ENCODE data around the gene DIPK1B.
A peak's percentile ranks its signal among the peaks of the same experiment; 100 is the strongest.

The DIPK1B gene

GRCh38 chr9:136721339-136722092 lies 9.1 kb downstream of the DIPK1B start:
- Mint-ChIP-seq H3K27me3 (peaks cover 34% of the 10 kb centered on the region), H3K36me3 (ENCODE audit: low read depth) (peaks cover 63% of the 10 kb centered on the region), H3K9me3 (no peaks in the 10 kb centered on the region), H3K27ac (peak overlapping the region; percentile 16), H3K4me3 (no peak overlapping the region), H3K4me1 (ENCODE audit: low read depth) (peaks cover 61% of the 10 kb centered on the region)
- intact Hi-C loops (cut with micrococcal nuclease), result no loop called here

GRCh38 chr9:136722093-136722968 lies 10.0 kb downstream of the DIPK1B start:
- Mint-ChIP-seq H3K4me1 (ENCODE audit: low read depth) (peaks cover 67% of the 10 kb centered on the region), H3K4me3 (no peak overlapping the region), H3K9me3 (no peaks in the 10 kb centered on the region), H3K27ac (no peak overlapping the region), H3K27me3 (peaks cover 26% of the 10 kb centered on the region), H3K36me3 (ENCODE audit: low read depth) (peaks cover 71% of the 10 kb centered on the region)
- intact Hi-C loops (cut with micrococcal nuclease), result no loop called here

- Mint-ChIP-seq H3K27me3 (peaks cover 19% of the 10 kb centered on the region), H3K4me1 (ENCODE audit: low read depth) (peaks cover 67% of the 10 kb centered on the region), H3K9me3 (no peaks in the 10 kb centered on the region), H3K36me3 (ENCODE audit: low read depth) (peaks cover 75% of the 10 kb centered on the region), H3K27ac (no peak overlapping the region), H3K4me3 (no peak overlapping the region)
- intact Hi-C loops (cut with micrococcal nuclease), result no loop called here
These were observed 10.6 kb downstream of the DIPK1B start for GRCh38 chr9:136722969-136723356.

GRCh38 chr9:136723362-136723976 lies 11.1 kb downstream of the DIPK1B start:
- Mint-ChIP-seq H3K4me1 (ENCODE audit: low read depth) (peaks cover 67% of the 10 kb centered on the region), H3K9me3 (no peaks in the 10 kb centered on the region), H3K36me3 (ENCODE audit: low read depth) (peaks cover 75% of the 10 kb centered on the region), H3K4me3 (no peak overlapping the region), H3K27me3 (peaks cover 14% of the 10 kb centered on the region), H3K27ac (no peak overlapping the region)
- intact Hi-C loops (cut with micrococcal nuclease), result no loop called here

GRCh38 chr9:136723989-136724388 lies 11.6 kb downstream of the DIPK1B start:
- H3K9me3 Mint-ChIP-seq, result no peaks in the 10 kb centered on the region
- intact Hi-C loops (cut with micrococcal nuclease), result no loop called here
- peaks cover 11% of the 10 kb centered on the region for H3K27me3 Mint-ChIP-seq
- H3K4me1 Mint-ChIP-seq (ENCODE audit: low read depth), result peaks cover 72% of the 10 kb centered on the region
- H3K36me3 Mint-ChIP-seq (ENCODE audit: low read depth), result peaks cover 75% of the 10 kb centered on the region
- H3K4me3 Mint-ChIP-seq, result no peak overlapping the region
- H3K27ac Mint-ChIP-seq, result no peak overlapping the region

- Mint-ChIP-seq H3K36me3 (ENCODE audit: low read depth) (peaks cover 75% of the 10 kb centered on the region), H3K4me1 (ENCODE audit: low read depth) (peaks cover 72% of the 10 kb centered on the region), H3K4me3 (no peak overlapping the region), H3K27me3 (peaks cover 17% of the 10 kb centered on the region), H3K9me3 (no peaks in the 10 kb centered on the region), H3K27ac (no peak overlapping the region)
- intact Hi-C loops (cut with micrococcal nuclease), result loop anchor here (5.0 kb wide), 1 partner anchor 37 kb away; the partner anchor contains the start of gene AGPAT2
These were observed 12.4 kb downstream of the DIPK1B start for GRCh38 chr9:136724772-136725171.

- H3K4me1 Mint-ChIP-seq (ENCODE audit: low read depth), result peaks cover 68% of the 10 kb centered on the region
- H3K27ac Mint-ChIP-seq, result no peak overlapping the region
- H3K4me3 Mint-ChIP-seq, result no peak overlapping the region
These were observed 13.2 kb downstream of the DIPK1B start for GRCh38 chr9:136725612-136726011.

GRCh38 chr9:136726118-136726517 lies 13.7 kb downstream of the DIPK1B start:
- intact Hi-C loops (cut with micrococcal nuclease), result loop anchor here (5.0 kb wide), 1 partner anchor 39 kb away; the partner anchor contains the start of gene AGPAT2
- Mint-ChIP-seq H3K4me3 (no peak overlapping the region), H3K27ac (no peak overlapping the region), H3K27me3 (peaks cover 13% of the 10 kb centered on the region), H3K36me3 (ENCODE audit: low read depth) (peaks cover 66% of the 10 kb centered on the region), H3K4me1 (ENCODE audit: low read depth) (peaks cover 65% of the 10 kb centered on the region), H3K9me3 (no peaks in the 10 kb centered on the region)

More at GRCh38 chr9:136725612-136726011, 13.2 kb downstream of the DIPK1B start:
- Mint-ChIP-seq H3K27me3 (peaks cover 13% of the 10 kb centered on the region), H3K36me3 (ENCODE audit: low read depth) (peaks cover 71% of the 10 kb centered on the region), H3K9me3 (no peaks in the 10 kb centered on the region)
- intact Hi-C loops (cut with micrococcal nuclease), result loop anchor here (5.0 kb wide), 1 partner anchor 38 kb away; the partner anchor contains the start of gene AGPAT2

- Mint-ChIP-seq H3K9me3 (no peaks in the 10 kb centered on the region), H3K27me3 (peaks cover 13% of the 10 kb centered on the region), H3K27ac (peak overlapping the region; percentile 78), H3K36me3 (ENCODE audit: low read depth) (peaks cover 60% of the 10 kb centered on the region), H3K4me1 (ENCODE audit: low read depth) (peaks cover 61% of the 10 kb centered on the region), H3K4me3 (peak overlapping the region; percentile 89)
- intact Hi-C loops (cut with micrococcal nuclease), result loop anchor here (5.0 kb wide), 1 partner anchor 39 kb away; the partner anchor contains the start of gene AGPAT2
These were observed 14.3 kb downstream of the DIPK1B start for GRCh38 chr9:136726631-136727191.

GRCh38 chr9:136728080-136728547 lies 15.7 kb downstream of the DIPK1B start:
- Mint-ChIP-seq H3K4me3 (peak overlapping the region; percentile 89), H3K27ac (peak overlapping the region; percentile 78), H3K9me3 (no peaks in the 10 kb centered on the region), H3K36me3 (ENCODE audit: low read depth) (peaks cover 46% of the 10 kb centered on the region), H3K27me3 (peaks cover 14% of the 10 kb centered on the region), H3K4me1 (ENCODE audit: low read depth) (peaks cover 55% of the 10 kb centered on the region)
- intact Hi-C loops (cut with micrococcal nuclease), result loop anchor here (5.0 kb wide), 1 partner anchor 41 kb away; the partner anchor contains the start of gene AGPAT2

GRCh38 chr9:136728548-136729123 lies 16.3 kb downstream of the DIPK1B start:
- Mint-ChIP-seq H3K4me3 (peak overlapping the region; percentile 89), H3K4me1 (ENCODE audit: low read depth) (peaks cover 51% of the 10 kb centered on the region), H3K27ac (peak overlapping the region; percentile 53), H3K9me3 (no peaks in the 10 kb centered on the region), H3K36me3 (ENCODE audit: low read depth) (peaks cover 41% of the 10 kb centered on the region), H3K27me3 (peaks cover 14% of the 10 kb centered on the region)
- intact Hi-C loops (cut with micrococcal nuclease), result loop anchor here (5.0 kb wide), 1 partner anchor 41 kb away; the partner anchor contains the start of gene AGPAT2

GRCh38 chr9:136729144-136729543 lies 16.8 kb downstream of the DIPK1B start:
- no peak overlapping the region for H3K27ac Mint-ChIP-seq
- no peaks in the 10 kb centered on the region for H3K9me3 Mint-ChIP-seq
- peaks cover 36% of the 10 kb centered on the region for H3K36me3 Mint-ChIP-seq (ENCODE audit: low read depth)
- intact Hi-C loops (cut with micrococcal nuclease), result loop anchor here (5.0 kb wide), 1 partner anchor 42 kb away; the partner anchor contains the start of gene AGPAT2
- peak overlapping the region; percentile 89 for H3K4me3 Mint-ChIP-seq
- peaks cover 14% of the 10 kb centered on the region for H3K27me3 Mint-ChIP-seq
- H3K4me1 Mint-ChIP-seq (ENCODE audit: low read depth), result peaks cover 46% of the 10 kb centered on the region

- peaks cover 14% of the 10 kb centered on the region for H3K27me3 Mint-ChIP-seq
- H3K36me3 Mint-ChIP-seq (ENCODE audit: low read depth), result peaks cover 28% of the 10 kb centered on the region
- no peak overlapping the region for H3K27ac Mint-ChIP-seq
- intact Hi-C loops (cut with micrococcal nuclease), result loop anchor here (5.0 kb wide), 1 partner anchor 43 kb away; the partner anchor contains the start of gene AGPAT2
- H3K4me3 Mint-ChIP-seq, result no peak overlapping the region
- no peaks in the 10 kb centered on the region for H3K9me3 Mint-ChIP-seq
- H3K4me1 Mint-ChIP-seq (ENCODE audit: low read depth), result peaks cover 38% of the 10 kb centered on the region
These were observed 17.6 kb downstream of the DIPK1B start for GRCh38 chr9:136729926-136730325.
